ENCODE data around the gene ARHGEF11. TPM values are rescaled to one million over a fixed set of nuclear protein-coding genes. Genes with fewer than 3 reads are reported as not detected.
"Not testable (repeated sequence)": the region's sequence is repeated elsewhere in the genome, so short reads cannot be mapped to it uniquely, and the experiment has no call there.

Gene ARHGEF11
- total RNA-seq, 3 donors from 2014 or later, result 31.1 to 50.4 (median 33.1) TPM

- Histone ChIP-seq H3K27ac (no peak overlapping the region), H3K4me3 (no peak overlapping the region), H3K27me3 (no peaks in the 10 kb centered on the region), H3K9me3 (peaks cover 0 to 11% of the 10 kb centered on the region in 2 donors), H3K4me1 (no peaks in the 10 kb centered on the region), H3K36me3 (no peaks in the 10 kb centered on the region)
- no peak for DNase-seq (ENCODE audit: low spot score in 2 of 2)
- no peak for TF ChIP-seq POLR2A (IDR thresholded peaks at IDR 0.05)
- no peak for TF ChIP-seq CTCF (IDR thresholded peaks at IDR 0.05)
- intact Hi-C loops (cut with DNase I; ENCODE audit: low total_unique reads), result no loop called here
These were observed 10.7 kb upstream of the ARHGEF11 start for GRCh38 chr1:157056269-157056668.

GRCh38 chr1:157055729-157056128, 10.2 kb upstream of the ARHGEF11 start:
- H3K27ac ChIP-seq; H3K36me3 ChIP-seq; H3K4me3 ChIP-seq; H3K9me3 ChIP-seq; H3K27me3 ChIP-seq; H3K4me1 ChIP-seq; intact Hi-C loops (cut with DNase I; ENCODE audit: low total_unique reads); DNase-seq (ENCODE audit: low spot score in 2 of 2): not testable (repeated sequence)

DNA sequence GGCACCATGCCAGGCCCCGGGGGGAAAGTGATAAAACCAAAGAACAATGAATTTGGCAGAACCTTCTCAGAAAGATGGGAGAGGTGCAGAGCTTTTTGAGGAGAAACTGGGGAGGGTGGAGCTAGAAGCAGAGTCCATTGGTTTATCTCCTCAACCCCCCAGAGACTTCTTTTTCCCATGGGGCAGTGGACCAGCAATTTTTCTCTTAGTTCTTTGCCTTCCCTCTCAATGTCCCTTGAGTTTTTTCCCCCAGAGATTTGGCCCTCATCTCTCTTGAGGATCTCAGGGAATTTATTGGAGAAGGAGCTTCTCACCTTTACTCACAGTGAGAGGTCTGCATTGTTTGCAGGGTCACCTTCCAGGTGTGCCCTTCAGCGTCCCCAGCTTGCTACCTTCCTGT, 5.3 kb upstream of the ARHGEF11 start:
- Histone ChIP-seq H3K4me1 (no peaks in the 10 kb centered on the region), H3K36me3 (no peaks in the 10 kb centered on the region), H3K9me3 (peaks cover 0 to 9% of the 10 kb centered on the region in 2 donors), H3K27me3 (no peaks in the 10 kb centered on the region), H3K4me3 (no peak overlapping the region), H3K27ac (no peak overlapping the region)
- no peak for DNase-seq (ENCODE audit: low spot score in 2 of 2)
- intact Hi-C loops (cut with DNase I; ENCODE audit: low total_unique reads), result no loop called here
- TF ChIP-seq CTCF (IDR thresholded peaks at IDR 0.05) (no peak), POLR2A (IDR thresholded peaks at IDR 0.05) (no peak), POLR2AphosphoS5 (IDR thresholded peaks at IDR 0.05) (no peak)

GRCh38 chr1:157047062-157047410, 1.5 kb upstream of the ARHGEF11 start:
- peaks cover 0 to 7% of the 10 kb centered on the region in 2 donors for H3K4me1 ChIP-seq
- intact Hi-C loops (cut with DNase I; ENCODE audit: low total_unique reads), result no loop called here
- no peak for DNase-seq (ENCODE audit: low spot score in 2 of 2)
- H3K27ac ChIP-seq, result no peak overlapping the region
- H3K27me3 ChIP-seq, result no peaks in the 10 kb centered on the region
- H3K9me3 ChIP-seq, result peaks cover 0 to 3% of the 10 kb centered on the region in 2 donors
- no peak overlapping the region for H3K4me3 ChIP-seq
- H3K36me3 ChIP-seq, result no peaks in the 10 kb centered on the region
- TF ChIP-seq POLR2A (IDR thresholded peaks at IDR 0.05) (no peak), POLR2AphosphoS5 (IDR thresholded peaks at IDR 0.05) (no peak), CTCF (IDR thresholded peaks at IDR 0.05) (no peak)

DNA sequence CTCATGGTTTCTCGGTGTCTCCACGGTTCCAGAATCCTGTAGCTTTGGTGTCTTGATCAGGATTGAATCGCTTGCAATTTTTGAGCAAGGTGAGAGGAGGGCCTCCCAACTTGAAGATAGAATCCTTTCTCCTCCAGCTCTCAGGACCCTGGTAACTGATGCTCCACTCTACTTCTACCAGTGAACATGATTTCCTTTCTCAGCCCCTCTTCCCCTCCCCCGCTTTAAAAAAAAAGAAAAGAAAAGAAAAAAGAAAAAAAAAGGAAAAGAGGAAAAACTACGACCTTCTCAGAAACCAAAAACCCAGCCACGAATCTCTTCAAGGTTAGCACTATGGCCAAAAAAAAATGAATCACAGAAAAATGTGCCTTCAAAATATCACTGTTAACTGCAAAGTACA, 1.2 kb downstream of the ARHGEF11 start:
- Histone ChIP-seq H3K36me3 (no peaks in the 10 kb centered on the region), H3K4me3 (peak overlapping the region; percentile 60 to 92 (median 74)), H3K9me3 (no peaks in the 10 kb centered on the region), H3K27ac (no peak overlapping the region), H3K27me3 (no peaks in the 10 kb centered on the region), H3K4me1 (peaks cover 0 to 7% of the 10 kb centered on the region in 2 donors)
- intact Hi-C loops (cut with DNase I; ENCODE audit: low total_unique reads), result no loop called here
- no peak for TF ChIP-seq POLR2A (IDR thresholded peaks at IDR 0.05)
- DNase-seq (ENCODE audit: low spot score in 2 of 2), result no peak

GRCh38 chr1:157043685-157044084, 1.9 kb downstream of the ARHGEF11 start:
- no peaks in the 10 kb centered on the region for H3K27me3 ChIP-seq
- H3K9me3 ChIP-seq, result no peaks in the 10 kb centered on the region
- TF ChIP-seq POLR2AphosphoS5 (IDR thresholded peaks at IDR 0.05), result no peak
- TF ChIP-seq POLR2A (IDR thresholded peaks at IDR 0.05), result no peak
- TF ChIP-seq CTCF (IDR thresholded peaks at IDR 0.05), result no peak
- no peaks in the 10 kb centered on the region for H3K36me3 ChIP-seq
- intact Hi-C loops (cut with DNase I; ENCODE audit: low total_unique reads), result no loop called here
- H3K4me3 ChIP-seq, result peak overlapping the region; percentile 57 to 74 (median 60)
- peaks cover 0 to 7% of the 10 kb centered on the region in 2 donors for H3K4me1 ChIP-seq
- no peak for DNase-seq (ENCODE audit: low spot score in 2 of 2)
- H3K27ac ChIP-seq, result no peak overlapping the region
